Activated effector memory CD4-positive, alpha-beta T cell treated with anti-CD3 and anti-CD28 coated beads, Interleukin-2, amount 50 U/mL, for 16 hours (primary cell): ENCODE data around the gene KRTAP6-3.

ENCODE experiments used
- DNase-seq: peaks from one replicate; pipeline ENCODE4 v3.0.0-alpha.2; 2020

KRTAP6-3 gene

GRCh38 chr21:30592140-30592539 is at the start of gene KRTAP6-3:
KRTAP6-3 (plus strand) TSS chr21:30592440; CDS start chr21:30592446, 6 bp downstream.
- no peak for DNase-seq

GRCh38 chr21:30552782-30553181 is 39.5 kb upstream of the KRTAP6-3 start:
- no peak for DNase-seq

- no peak for DNase-seq
Observed at GRCh38 chr21:30555095-30555494, 37.1 kb upstream of the KRTAP6-3 start.

GRCh38 chr21:30561264-30561895 is 30.9 kb upstream of the KRTAP6-3 start, which contains the start of gene KRTAP19-7:
KRTAP19-7 (minus strand) TSS chr21:30561314; CDS start chr21:30561289, 25 bp downstream.
- DNase-seq: no peak

GRCh38 chr21:30561957-30562356 is 30.3 kb upstream of the KRTAP6-3 start:
- no peak for DNase-seq

- DNase-seq: no peak
Observed at GRCh38 chr21:30563072-30563471, 29.2 kb upstream of the KRTAP6-3 start.

- no peak for DNase-seq
Observed at GRCh38 chr21:30563630-30564029, 28.6 kb upstream of the KRTAP6-3 start.

- no peak for DNase-seq
Observed at GRCh38 chr21:30567617-30568016, 24.6 kb upstream of the KRTAP6-3 start.

- no peak for DNase-seq
Observed at GRCh38 chr21:30577766-30578165, 14.5 kb upstream of the KRTAP6-3 start.

- DNase-seq: no peak
Observed at GRCh38 chr21:30579346-30579745, 12.9 kb upstream of the KRTAP6-3 start.

GRCh38 chr21:30580132-30580531 is 12.1 kb upstream of the KRTAP6-3 start:
- no peak for DNase-seq

GRCh38 chr21:30582870-30583269 is 9.4 kb upstream of the KRTAP6-3 start:
- DNase-seq: no peak

GRCh38 chr21:30590297-30590696 is 1.9 kb upstream of the KRTAP6-3 start, which contains the start of gene KRTAP22-2:
KRTAP22-2 (minus strand) TSS chr21:30590397.
- no peak for DNase-seq

- DNase-seq: no peak
Observed at GRCh38 chr21:30598802-30599201, 6.6 kb downstream of the KRTAP6-3 start, which contains the start of gene KRTAP6-2. KRTAP6-2 (minus strand) TSS chr21:30598902; CDS start chr21:30598874, 28 bp downstream.

- no peak for DNase-seq
Observed at GRCh38 chr21:30600787-30601186, 8.5 kb downstream of the KRTAP6-3 start, which contains the start of gene KRTAP22-1. KRTAP22-1 (plus strand) TSS chr21:30601087.

- DNase-seq: no peak
Observed at GRCh38 chr21:30605968-30606367, 13.7 kb downstream of the KRTAP6-3 start.

- DNase-seq: no peak
Observed at GRCh38 chr21:30612132-30612531, 19.9 kb downstream of the KRTAP6-3 start.

GRCh38 chr21:30613836-30614235 is 21.6 kb downstream of the KRTAP6-3 start, which contains the start of gene KRTAP6-1:
KRTAP6-1 (minus strand) TSS chr21:30613930; CDS start chr21:30613904, 26 bp downstream.
- no peak for DNase-seq

GRCh38 chr21:30615199-30615598 is 23.0 kb downstream of the KRTAP6-3 start:
- no peak for DNase-seq

- DNase-seq: no peak
Observed at GRCh38 chr21:30616125-30616524, 23.9 kb downstream of the KRTAP6-3 start, which contains the start of gene KRTAP20-1. KRTAP20-1 (plus strand) TSS chr21:30616425; CDS start chr21:30616455, 30 bp downstream.

GRCh38 chr21:30620080-30620479 is 27.8 kb downstream of the KRTAP6-3 start:
- no peak for DNase-seq

- no peak for DNase-seq
Observed at GRCh38 chr21:30620522-30620921, 28.3 kb downstream of the KRTAP6-3 start, which contains the start of gene KRTAP20-4. KRTAP20-4 (plus strand) TSS chr21:30620627.

GRCh38 chr21:30623362-30623761 is 31.1 kb downstream of the KRTAP6-3 start:
- DNase-seq: no peak

- DNase-seq: no peak
Observed at GRCh38 chr21:30625449-30626165, 33.4 kb downstream of the KRTAP6-3 start.
